Left ventricle myocardium inferior (tissue), 1 donor: ENCODE measurements around the gene PRKG1. TPM values are rescaled to one million over a fixed set of nuclear protein-coding genes. Genes with fewer than 3 reads are reported as not detected.

ENCODE experiments used
- DNase-seq: peaks from one replicate; pipeline ENCODE4 v3.0.0-alpha.2; 2020
- H3K27ac ChIP-seq: fragments of 200-600 bp; replicated peaks from 2 replicates; pipeline ENCODE4 v1.8.0; 2021
- H3K27me3 ChIP-seq: fragments of 200-600 bp; 2 replicates; pipeline ENCODE4 v1.8.0; 2021; ENCODE audit warnings: low read depth
- H3K36me3 ChIP-seq: fragments of 200-600 bp; 2 replicates; pipeline ENCODE4 v1.8.0; 2021
- H3K4me1 ChIP-seq: fragments of 200-600 bp; 2 replicates; pipeline ENCODE4 v1.8.0; 2021
- H3K4me3 ChIP-seq: fragments of 200-600 bp; 2 replicates; pipeline ENCODE4 v1.8.0; 2021; ENCODE audit warnings: mild to moderate bottlenecking, moderate library complexity
- H3K9me3 ChIP-seq: fragments of 200-600 bp; replicated peaks from 2 replicates; pipeline ENCODE4 v1.8.0; 2021
- CTCF ChIP-seq: fragments of 200-600 bp; IDR thresholded peaks from 2 replicates; pipeline ENCODE4 v1.8.0; 2021; ENCODE audit warnings: antibody characterized with exemption, mild to moderate bottlenecking, borderline replicate concordance
- intact Hi-C: fragments of 100-400 bp; cut with micrococcal nuclease; formaldehyde crosslinking; loops from one replicate; pipeline ENCODE4 v1.11.0; 2022
- long read RNA-seq: library from polyadenylated mRNA; unstranded; transcript quantifications from one replicate; pipeline ENCODE4 v2.0.0, GENCODE V29; 2021
- total RNA-seq: library from RNA; stranded (reverse); fragmentation: NEBNext Ultra II Directional; extraction: Animal tissue kit (Norgen Biotek cat#: 25700); gene quantifications from one replicate; pipeline ENCODE4 v1.2.1, GENCODE V29; 2021
- donor health status: DM: no; HTN: yes; CAD: no; lungs with severe emphysema.

Gene PRKG1
- 38.9 TPM for total RNA-seq
- long read RNA-seq, partial matches to known transcripts, result 1 of 9 reads
- long read RNA-seq, other reads (novel, unspliced or antisense), result 8 of 9 reads

GRCh38 chr10:51074238-51075028 lies at the start of gene PRKG1:
Gene PRKG1, plus strand, starts transcription at chr10:51074487.
- no peaks in the 10 kb centered on the region for H3K9me3 ChIP-seq
- H3K27me3 ChIP-seq, result peaks cover 18% of the 10 kb centered on the region
- DNase-seq, result peak; percentile 80
- H3K27ac ChIP-seq, result peak within 1 kb of the TSS; percentile 92
- H3K36me3 ChIP-seq, result no peaks in the 10 kb centered on the region
- peak within 1 kb of the TSS; percentile 75 for H3K4me3 ChIP-seq
- intact Hi-C loops, result no loop called here
- peaks cover 66% of the 10 kb centered on the region for H3K4me1 ChIP-seq
- TF ChIP-seq CTCF, result no peak

- H3K4me3 ChIP-seq, result no peak overlapping the region
- intact Hi-C loops, result no loop called here
- no peaks in the 10 kb centered on the region for H3K36me3 ChIP-seq
- H3K9me3 ChIP-seq, result no peaks in the 10 kb centered on the region
- peaks cover 38% of the 10 kb centered on the region for H3K4me1 ChIP-seq
- H3K27ac ChIP-seq, result peak overlapping the region; percentile 45
- H3K27me3 ChIP-seq, result no peaks in the 10 kb centered on the region
- DNase-seq, result no peak
- TF ChIP-seq CTCF, result no peak
Observed at GRCh38 chr10:51028420-51028819, 45.9 kb upstream of the PRKG1 start.

- H3K4me3 ChIP-seq, result no peak overlapping the region
- peak overlapping the region; percentile 45 for H3K27ac ChIP-seq
- H3K9me3 ChIP-seq, result no peaks in the 10 kb centered on the region
- no peaks in the 10 kb centered on the region for H3K27me3 ChIP-seq
- intact Hi-C loops, result no loop called here
- DNase-seq, result no peak
- TF ChIP-seq CTCF, result no peak
- H3K4me1 ChIP-seq, result peaks cover 30% of the 10 kb centered on the region
- no peaks in the 10 kb centered on the region for H3K36me3 ChIP-seq
Observed at GRCh38 chr10:51029172-51029641, 45.1 kb upstream of the PRKG1 start.

- no peak overlapping the region for H3K4me3 ChIP-seq
- no peak overlapping the region for H3K27ac ChIP-seq
- H3K4me1 ChIP-seq, result peaks cover 26% of the 10 kb centered on the region
- H3K9me3 ChIP-seq, result no peaks in the 10 kb centered on the region
- TF ChIP-seq CTCF, result no peak
- DNase-seq, result no peak
- no peaks in the 10 kb centered on the region for H3K27me3 ChIP-seq
- no peaks in the 10 kb centered on the region for H3K36me3 ChIP-seq
- intact Hi-C loops, result no loop called here
Observed at GRCh38 chr10:51030480-51030879, 43.8 kb upstream of the PRKG1 start.

- no peak for TF ChIP-seq CTCF
- intact Hi-C loops, result no loop called here
- H3K9me3 ChIP-seq, result no peaks in the 10 kb centered on the region
- no peak for DNase-seq
- H3K4me1 ChIP-seq, result peaks cover 26% of the 10 kb centered on the region
- H3K4me3 ChIP-seq, result no peak overlapping the region
- no peaks in the 10 kb centered on the region for H3K36me3 ChIP-seq
- H3K27ac ChIP-seq, result no peak overlapping the region
- no peaks in the 10 kb centered on the region for H3K27me3 ChIP-seq
Observed at GRCh38 chr10:51031950-51032349, 42.3 kb upstream of the PRKG1 start.
